Femur (tissue), 1 donor: ENCODE results near the gene ANO10.
"Not testable (repeated sequence)": the region's sequence is repeated elsewhere in the genome, so short reads cannot be mapped to it uniquely, and the experiment has no call there.

Experiments used
- DNase-seq: peaks from one replicate; pipeline ENCODE4 v3.0.0-alpha.2; 2017

The ANO10 gene

DNA sequence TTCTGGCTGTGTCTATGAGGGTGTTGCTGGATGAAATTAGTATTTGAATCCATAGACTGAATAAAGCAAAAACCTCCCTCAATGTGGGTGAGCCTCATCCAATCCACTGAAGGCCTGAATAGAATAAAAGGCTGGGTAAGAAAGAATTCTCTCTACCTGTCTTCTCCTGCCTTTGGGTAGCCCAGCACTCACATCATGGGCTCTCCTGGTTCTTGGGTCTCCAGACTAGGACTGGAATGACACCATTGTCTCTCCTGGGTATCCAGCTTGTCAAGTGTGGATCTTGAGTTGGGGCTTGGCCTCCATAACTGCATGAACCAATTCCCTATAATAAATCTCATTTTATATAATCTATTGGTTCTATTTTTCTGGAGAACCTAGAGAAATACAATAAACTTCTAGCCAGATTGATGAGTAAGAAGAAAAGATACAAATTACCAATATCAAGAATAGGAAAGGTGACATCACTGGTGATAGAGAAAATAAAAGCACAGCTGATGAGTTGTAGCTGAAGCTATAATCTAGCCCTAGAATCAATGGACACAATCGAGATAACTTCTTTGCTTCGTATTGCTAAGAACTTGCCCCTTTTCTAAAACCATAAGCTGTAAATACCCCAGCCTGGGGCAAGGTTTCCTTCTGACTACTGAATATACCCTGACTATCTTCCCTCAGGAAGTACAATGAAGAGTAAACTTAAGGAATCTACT, 106.4 kb downstream of the ANO10 start:
- DNase-seq: no peak

- DNase-seq: no peak
Observed at GRCh38 chr3:43512754-43513404, 108.9 kb downstream of the ANO10 start.

GRCh38 chr3:43506644-43507043, 115.2 kb downstream of the ANO10 start:
- DNase-seq: no peak

GRCh38 chr3:43505351-43505750, 116.5 kb downstream of the ANO10 start:
- no peak for DNase-seq

- DNase-seq: no peak
Observed at GRCh38 chr3:43503067-43503728, 118.6 kb downstream of the ANO10 start.

DNA sequence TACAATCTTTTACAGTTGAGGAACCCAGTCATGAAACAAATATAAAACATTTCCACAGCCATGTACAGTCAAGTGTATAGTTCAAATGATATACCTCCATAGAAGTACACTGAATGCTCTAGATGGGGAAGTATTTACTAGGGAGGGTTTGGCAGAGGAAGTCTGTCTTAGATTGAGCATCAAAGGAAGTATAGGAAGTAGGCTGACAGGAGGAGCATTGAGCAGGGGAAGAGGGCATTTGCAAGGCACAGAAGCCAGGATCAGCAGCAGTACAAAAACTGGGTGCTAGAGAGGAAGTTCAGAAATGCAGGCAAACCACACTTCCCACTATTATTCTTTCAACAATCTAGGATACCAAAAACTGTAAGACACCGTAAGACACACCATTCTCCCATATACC, 122.6 kb downstream of the ANO10 start:
- no peak for DNase-seq

- DNase-seq: no peak
Observed at GRCh38 chr3:43497905-43498365, 123.9 kb downstream of the ANO10 start.

DNA sequence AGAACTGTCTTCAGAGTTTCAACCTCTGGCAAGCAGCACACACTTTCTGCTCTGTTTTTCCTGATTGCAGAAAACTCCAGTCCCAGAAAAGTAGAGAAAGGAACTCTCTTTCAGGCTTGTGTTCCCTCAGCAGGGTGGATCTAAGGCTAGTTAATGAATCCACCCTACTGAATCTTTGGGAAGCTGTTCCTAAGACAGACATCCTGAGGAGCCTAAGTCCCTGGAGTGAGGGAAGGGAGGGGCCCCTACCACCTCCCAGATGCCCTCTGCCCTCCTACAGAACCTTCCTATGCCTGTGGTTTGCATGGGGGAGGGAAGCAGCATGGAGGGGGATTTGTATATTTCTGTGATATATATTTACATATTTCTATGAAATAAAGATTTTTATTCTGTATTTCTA, 124.4 kb downstream of the ANO10 start:
- no peak for DNase-seq

DNA sequence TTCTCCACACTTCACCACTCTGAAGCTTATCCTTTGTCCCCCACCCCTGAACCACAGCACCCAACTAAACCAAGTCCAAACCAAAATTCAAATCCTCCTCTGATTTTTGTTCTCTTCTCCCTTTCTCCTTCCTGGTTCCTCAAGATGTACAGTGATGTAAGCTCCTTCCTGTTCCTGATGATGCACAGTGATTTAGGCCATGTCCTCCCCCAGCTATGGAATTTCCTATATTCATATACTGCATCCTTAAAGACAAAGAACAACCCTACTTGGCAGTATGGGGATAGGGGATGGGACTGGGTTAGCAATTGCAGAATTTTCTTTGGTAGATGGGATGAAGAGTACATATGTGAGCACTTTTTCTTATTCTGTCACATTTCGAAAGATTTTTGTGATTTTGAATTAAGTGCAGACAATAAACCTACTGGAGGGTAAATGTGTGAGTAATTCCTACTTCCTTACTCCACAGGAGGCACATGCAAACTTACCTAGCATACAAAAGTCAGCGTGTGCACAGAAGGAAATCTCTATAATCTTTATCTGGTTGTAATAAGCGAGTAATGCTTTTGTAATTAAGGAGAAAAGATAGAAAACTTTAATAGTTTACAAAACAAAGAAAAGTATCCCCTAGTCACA, 125.0 kb downstream of the ANO10 start:
- DNase-seq: no peak

DNA sequence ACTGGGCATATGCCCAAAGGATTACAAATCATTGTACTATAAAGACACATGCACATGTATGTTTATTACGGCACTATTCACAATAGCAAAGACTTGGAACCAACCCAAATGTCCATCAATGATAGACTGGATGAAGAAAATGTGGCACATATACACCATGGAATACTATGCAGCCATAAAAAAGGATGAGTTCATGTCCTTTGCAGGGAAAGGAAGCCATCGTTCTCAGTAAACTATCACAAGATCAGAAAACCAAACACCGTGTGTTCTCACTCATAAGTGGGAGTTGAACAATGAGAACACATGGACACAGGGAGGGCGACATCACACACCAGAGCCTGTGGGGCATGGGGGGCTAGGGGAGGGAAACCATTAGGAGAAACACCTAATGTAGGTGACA, 128.9 kb downstream of the ANO10 start:
- DNase-seq: not testable (repeated sequence)

DNA sequence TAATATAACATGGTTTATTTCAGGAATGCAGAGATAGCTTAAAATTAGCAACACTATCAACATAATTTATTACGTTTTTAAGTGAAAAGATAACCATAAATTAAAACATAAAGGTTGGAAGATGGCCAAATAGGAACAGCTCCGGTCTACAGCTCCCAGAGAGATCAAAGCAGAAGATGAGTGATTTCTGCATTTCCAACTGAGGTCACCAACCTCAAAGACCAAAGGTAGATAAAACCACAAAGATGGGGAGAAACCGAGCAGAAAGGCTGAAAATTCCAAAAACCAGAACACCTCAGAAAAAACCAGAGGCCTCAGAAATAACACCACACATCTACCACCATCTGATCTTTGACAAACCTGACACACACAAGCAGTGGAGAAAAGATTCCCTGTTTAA, 130.0 kb downstream of the ANO10 start:
- DNase-seq: not testable (repeated sequence)

GRCh38 chr3:43490640-43491185, 131.1 kb downstream of the ANO10 start:
- DNase-seq: no peak

DNA sequence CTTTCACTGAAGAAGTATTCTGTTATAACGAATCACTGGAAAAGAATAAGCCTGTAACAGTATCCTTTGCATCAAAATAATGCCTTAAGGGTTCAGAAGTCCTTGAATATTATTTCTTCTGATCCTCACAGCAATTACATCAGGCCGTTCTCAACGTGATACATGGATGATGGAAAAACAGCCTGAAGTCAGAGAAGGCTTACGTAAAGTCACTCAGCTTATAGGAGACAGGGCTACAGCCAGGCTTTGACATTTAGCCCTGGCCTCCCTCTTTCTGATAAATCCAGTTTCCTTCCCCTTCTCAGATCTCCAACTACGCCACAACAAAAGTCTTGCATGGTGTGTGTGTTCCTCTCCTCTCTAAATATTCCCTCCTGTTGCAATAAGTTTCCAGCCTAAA, 131.9 kb downstream of the ANO10 start:
- no peak for DNase-seq

DNA sequence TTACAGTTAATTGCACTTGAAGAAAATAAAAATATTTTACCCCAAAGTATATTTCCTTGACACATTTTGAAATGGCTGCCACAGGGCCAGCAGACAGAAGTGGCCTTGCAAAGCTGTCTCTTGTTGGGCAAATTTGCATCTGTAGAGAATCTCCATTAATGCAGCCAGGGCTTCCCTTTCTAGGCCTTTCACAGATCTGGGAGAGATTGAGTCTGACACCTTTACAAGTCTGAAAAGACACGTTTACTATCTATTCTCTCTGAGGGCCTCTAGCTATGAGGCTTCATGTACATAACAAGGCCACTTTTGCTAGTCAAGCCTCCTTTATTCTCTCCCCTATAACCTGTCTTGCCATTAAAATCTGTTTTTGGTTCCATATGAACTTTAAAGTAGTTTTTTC, 135.9 kb downstream of the ANO10 start:
- DNase-seq: no peak

DNA sequence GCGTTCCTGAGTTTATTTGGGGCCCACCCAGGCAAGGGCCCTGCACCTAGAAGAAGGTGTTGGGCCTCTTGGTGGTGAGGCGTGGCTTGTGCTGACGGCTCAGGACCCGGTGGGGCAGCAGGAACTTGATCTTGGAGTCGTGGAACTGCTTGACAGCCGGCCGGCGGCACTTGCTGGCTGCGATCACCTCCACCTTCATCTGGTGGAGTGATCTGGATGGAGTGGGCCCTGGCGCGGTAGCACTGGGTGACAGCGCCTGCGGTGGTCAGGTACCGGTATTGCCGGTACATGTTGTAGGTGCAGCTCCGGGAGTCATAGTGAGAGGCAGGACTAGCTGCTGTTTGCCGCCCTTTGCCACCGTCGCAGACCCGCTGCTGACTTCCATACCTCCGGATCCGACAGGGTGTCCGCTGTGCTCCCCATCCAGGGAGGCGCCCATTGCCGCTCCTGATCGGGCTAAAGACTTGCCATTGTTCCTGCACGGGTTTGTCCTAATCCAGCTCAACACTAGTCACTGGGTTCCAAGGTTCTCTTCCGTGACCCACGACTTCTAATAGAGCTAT, 136.8 kb downstream of the ANO10 start:
- DNase-seq: no peak

DNA sequence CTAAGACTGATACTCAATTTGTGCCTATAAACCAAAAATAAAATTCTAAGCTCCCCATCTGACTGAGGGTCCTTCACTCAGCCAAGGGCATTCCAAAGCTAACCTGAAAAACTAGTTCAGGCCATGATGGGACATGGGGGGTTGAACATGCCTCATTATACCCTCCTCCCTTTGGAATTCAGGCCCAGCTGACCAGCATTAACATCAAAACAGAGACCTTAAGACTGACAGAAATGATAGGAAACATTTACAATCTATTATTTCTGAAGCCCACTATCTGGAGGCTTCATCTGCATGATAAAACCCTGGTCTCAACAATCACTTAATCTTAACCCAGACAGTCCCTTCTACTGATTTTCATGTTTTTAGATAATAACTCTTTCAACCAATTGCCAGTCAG, 140.4 kb downstream of the ANO10 start:
- DNase-seq: no peak

DNA sequence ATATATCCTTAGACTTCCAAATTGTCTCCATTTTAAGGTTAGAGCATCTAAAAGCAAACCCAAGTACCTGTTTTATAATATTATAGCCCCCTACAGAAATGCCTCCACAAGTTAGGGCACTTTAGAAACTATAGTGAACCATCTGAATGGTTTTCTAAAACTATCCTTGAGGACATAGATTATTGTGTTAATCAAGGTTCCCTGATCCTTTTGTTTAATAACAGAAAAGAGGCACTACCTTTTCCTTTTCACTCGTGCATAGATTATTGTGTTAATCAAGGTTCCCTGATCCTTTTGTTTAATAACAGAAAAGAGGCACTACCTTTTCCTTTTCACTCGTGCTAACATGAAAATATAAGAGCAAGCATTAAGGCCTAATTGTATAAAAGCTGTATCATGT, 143.0 kb downstream of the ANO10 start:
- not testable (repeated sequence) for DNase-seq

- no peak for DNase-seq
Observed at GRCh38 chr3:43478118-43478785, 143.6 kb downstream of the ANO10 start.

DNA sequence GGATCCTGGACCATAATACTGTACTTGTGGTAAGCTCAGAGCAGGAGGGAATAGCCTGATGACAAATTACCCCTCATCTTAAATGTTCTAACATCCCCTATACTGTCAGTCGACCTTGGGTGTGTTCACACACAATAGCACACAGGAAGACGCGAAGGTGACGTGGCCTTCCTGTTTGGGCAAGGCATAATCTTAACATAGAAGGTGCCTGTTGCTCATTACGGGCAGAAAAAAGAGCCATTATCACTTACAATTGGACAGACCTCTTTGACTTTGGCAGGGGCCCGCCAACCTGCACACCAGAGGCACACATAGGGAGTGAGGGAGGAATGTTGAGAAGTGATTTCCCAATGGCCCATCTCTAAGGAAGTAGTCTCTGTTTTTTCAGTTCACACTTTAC, 144.2 kb downstream of the ANO10 start:
- no peak for DNase-seq

- DNase-seq: no peak
Observed at GRCh38 chr3:43473737-43474136, 148.1 kb downstream of the ANO10 start.

DNA sequence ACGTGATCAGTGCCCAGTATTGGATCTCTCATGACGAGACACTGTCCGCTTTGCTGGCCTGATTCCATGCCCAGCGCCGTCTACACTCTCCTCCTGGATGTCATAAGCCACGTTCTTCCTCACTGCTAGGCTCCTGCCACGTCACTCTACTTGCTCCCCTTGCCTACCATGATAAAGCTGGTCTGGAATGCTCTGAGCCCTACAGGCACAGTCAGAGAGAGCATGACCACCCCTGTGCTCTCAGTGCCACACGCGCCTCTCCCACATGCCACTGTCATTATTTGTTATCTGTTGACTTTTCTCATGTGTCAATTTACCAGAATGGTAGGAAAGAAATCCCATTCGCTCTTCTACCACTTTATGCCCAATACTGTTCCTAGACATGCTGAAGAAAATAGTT, 148.6 kb downstream of the ANO10 start:
- no peak for DNase-seq

GRCh38 chr3:43468133-43468532, 153.7 kb downstream of the ANO10 start:
- DNase-seq: no peak
